HCT116 (cell line): ENCODE measurements around the gene NRAP.

Source experiments
- ELF1 ChIP-seq: IDR thresholded peaks from 2 replicates; pipeline ENCODE4 v1.6.1; 2012; ENCODE audit warnings: low read depth, borderline replicate concordance
- POLR2A ChIP-seq: IDR thresholded peaks from 2 replicates; pipeline ENCODE4 v1.7.0; 2011; ENCODE audit warnings: borderline replicate concordance; ENCODE audit not compliant: insufficient read depth, insufficient read length; ENCODE audit errors: extremely low read depth
- POLR2AphosphoS5 ChIP-seq: IDR thresholded peaks from 2 replicates; pipeline ENCODE4 v1.6.1; 2011; ENCODE audit warnings: mild to moderate bottlenecking, low read depth, low read length, moderate library complexity
- SIN3A ChIP-seq: IDR thresholded peaks from 2 replicates; pipeline ENCODE4 v1.6.1; 2012; ENCODE audit warnings: low read depth
- TF ChIP-seq, protein P1 (sequence below), 3 experiments: fragments of 200-600 bp in 1 of 3; sonication (generic) in 1 of 3; IDR thresholded peaks in 2 of 3; conservative IDR thresholded peaks in 1 of 3; 2 replicates each; pipeline ENCODE4 v1.5.1; 2012 to 2017; ENCODE audit warnings: low read depth in 2 of 3, low read length in 2 of 3, antibody characterized with exemption in 1 of 3, borderline replicate concordance in 1 of 3, control low read depth in 1 of 3, mild to moderate bottlenecking in 1 of 3, mixed read lengths in 1 of 3, mixed run types in 1 of 3, moderate library complexity in 1 of 3; ENCODE audit not compliant: insufficient read depth in 1 of 3
- TF ChIP-seq, protein P2 (sequence below): IDR thresholded peaks from 2 replicates; pipeline ENCODE4 v1.6.1; 2011; ENCODE audit warnings: mild to moderate bottlenecking, low read length, moderate library complexity; ENCODE audit not compliant: insufficient replicate concordance; ENCODE audit errors: extremely low read depth

DNA sequence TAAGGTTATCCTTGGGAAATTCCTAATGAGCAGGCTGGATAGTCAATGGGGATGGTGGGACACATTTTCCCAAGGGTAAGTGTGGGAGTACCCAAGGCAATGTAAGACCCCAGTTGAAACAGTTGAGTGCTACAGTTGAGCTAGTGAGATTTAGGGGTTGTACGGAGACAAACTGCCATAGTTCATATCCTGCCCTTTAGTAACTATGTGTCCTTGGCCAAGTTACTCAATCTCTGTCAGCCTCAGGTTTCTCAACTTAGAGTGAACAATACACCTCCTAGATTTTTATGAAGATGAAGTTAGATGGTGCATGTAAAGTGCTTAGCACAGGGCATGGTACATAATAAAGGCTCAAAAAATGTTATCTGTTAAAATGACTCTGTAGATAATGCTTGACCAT, 90.5 kb downstream of the NRAP start:
- TF ChIP-seq POLR2AphosphoS5 (no peak), POLR2A (no peak), ELF1 (no peak), SIN3A (no peak)
- TF ChIP-seq, protein P1, sequence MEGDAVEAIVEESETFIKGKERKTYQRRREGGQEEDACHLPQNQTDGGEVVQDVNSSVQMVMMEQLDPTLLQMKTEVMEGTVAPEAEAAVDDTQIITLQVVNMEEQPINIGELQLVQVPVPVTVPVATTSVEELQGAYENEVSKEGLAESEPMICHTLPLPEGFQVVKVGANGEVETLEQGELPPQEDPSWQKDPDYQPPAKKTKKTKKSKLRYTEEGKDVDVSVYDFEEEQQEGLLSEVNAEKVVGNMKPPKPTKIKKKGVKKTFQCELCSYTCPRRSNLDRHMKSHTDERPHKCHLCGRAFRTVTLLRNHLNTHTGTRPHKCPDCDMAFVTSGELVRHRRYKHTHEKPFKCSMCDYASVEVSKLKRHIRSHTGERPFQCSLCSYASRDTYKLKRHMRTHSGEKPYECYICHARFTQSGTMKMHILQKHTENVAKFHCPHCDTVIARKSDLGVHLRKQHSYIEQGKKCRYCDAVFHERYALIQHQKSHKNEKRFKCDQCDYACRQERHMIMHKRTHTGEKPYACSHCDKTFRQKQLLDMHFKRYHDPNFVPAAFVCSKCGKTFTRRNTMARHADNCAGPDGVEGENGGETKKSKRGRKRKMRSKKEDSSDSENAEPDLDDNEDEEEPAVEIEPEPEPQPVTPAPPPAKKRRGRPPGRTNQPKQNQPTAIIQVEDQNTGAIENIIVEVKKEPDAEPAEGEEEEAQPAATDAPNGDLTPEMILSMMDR (IDR thresholded peaks at IDR 0.05 in 2 of 3, conservative IDR thresholded peaks at IDR 0.05 in 1 of 3; ENCODE audit: borderline replicate concordance in 1 of 3, insufficient read depth in 1 of 3, low read depth in 2 of 3, low read length in 2 of 3), result no peak
- TF ChIP-seq, protein P2, sequence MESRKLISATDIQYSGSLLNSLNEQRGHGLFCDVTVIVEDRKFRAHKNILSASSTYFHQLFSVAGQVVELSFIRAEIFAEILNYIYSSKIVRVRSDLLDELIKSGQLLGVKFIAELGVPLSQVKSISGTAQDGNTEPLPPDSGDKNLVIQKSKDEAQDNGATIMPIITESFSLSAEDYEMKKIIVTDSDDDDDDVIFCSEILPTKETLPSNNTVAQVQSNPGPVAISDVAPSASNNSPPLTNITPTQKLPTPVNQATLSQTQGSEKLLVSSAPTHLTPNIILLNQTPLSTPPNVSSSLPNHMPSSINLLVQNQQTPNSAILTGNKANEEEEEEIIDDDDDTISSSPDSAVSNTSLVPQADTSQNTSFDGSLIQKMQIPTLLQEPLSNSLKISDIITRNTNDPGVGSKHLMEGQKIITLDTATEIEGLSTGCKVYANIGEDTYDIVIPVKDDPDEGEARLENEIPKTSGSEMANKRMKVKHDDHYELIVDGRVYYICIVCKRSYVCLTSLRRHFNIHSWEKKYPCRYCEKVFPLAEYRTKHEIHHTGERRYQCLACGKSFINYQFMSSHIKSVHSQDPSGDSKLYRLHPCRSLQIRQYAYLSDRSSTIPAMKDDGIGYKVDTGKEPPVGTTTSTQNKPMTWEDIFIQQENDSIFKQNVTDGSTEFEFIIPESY, result no peak
